COR-L47 (cell line): ENCODE results near the gene ZNF226.
A peak's percentile ranks its signal among the peaks of the same experiment; 100 is the strongest.
"Not testable (repeated sequence)": the region's sequence is repeated elsewhere in the genome, so short reads cannot be mapped to it uniquely, and the experiment has no call there.

Experiments used
- DNase-seq: peaks from one replicate; lab custom pipeline; 2025; lab: John Stamatoyannopoulos, UW

Gene ZNF226

DNA sequence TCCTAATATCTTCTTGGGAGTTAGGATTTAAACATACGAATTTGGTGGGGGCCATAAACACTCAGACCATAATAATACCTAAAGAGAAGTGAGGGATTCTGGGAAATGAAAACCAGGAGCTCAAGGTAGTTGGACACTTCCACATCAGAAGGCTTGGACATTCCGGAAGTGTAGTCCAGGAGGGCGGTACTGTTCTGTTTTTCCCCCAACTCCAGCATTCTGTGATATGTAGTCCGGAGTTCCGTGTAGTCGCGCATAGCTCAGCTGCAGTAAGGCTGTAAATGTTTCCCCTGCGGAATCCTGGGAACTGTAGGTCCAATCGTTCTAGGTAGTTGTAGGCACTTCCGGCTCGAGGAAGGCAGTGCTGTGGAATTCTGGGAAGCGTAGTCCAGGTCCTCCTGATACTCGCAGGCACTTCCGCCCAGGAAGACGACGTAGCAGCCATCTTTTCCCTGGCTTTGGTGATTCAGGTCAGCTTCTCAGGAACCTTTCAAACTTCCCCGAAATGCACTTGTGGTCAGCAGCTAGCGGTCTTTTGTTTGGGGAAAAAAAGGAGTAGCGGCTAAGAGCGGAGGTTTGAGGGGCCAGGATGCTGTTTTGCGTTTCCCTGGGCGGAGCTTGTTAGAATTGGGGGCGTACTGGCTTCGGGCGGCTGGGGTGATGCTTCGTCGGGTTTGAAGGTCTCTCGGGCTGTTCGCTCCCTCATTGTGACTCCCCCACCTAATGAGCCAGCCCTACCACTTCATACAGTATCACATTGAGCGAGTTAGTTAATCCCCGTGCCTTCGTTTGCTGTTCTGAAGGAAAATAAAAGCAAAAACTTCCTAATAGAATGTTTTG is at the start of gene ZNF226:
Gene ZNF226, plus strand, starts transcription at position 428 of the 840 bp plus-strand sequence. CDS start 4,981 bp downstream, outside the sequence.
- DNase-seq: peak; percentile 97

- not testable (repeated sequence) for DNase-seq
Measured at GRCh38 chr19:44121162-44121561, 43.7 kb upstream of the ZNF226 start.

DNA sequence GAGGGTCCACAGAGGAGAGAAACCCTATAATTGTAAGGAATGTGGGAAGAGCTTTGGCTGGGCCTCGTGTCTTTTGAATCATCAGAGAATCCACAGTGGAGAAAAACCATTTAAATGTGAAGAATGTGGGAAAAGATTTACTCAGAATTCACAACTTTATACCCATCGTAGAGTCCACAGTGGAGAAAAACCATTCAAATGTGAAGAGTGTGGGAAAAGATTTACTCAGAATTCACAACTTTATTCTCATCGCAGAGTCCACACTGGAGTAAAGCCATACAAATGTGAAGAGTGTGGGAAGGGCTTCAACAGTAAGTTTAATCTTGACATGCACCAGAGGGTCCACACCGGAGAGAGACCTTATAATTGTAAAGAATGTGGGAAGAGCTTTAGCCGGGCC is 32.9 kb upstream of the ZNF226 start:
- DNase-seq: no peak

GRCh38 chr19:44141191-44142058 is 23.5 kb upstream of the ZNF226 start, which contains the start of gene ZNF234:
ZNF234 (plus strand) TSS chr19:44141554; CDS start chr19:44144633, 3,079 bp downstream.
- DNase-seq: peak; percentile 53

DNA sequence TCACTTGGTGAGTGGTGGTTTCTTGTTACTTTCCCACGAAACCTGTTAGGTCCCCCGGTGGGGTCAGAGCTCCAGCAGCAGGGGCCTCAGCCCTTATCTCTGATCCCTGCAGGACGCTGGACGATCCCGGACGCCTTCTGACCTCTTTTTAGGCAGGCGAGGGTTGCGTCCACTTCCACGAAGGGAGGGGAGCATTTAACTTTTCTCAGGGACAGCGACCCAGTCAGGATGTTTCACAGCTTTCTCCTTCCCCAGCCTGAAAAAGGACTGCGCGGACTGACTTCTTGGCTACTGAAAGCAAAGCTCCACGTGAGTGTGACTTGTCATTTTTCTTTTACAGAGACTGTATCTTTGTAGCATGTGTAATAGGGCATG is 22.9 kb upstream of the ZNF226 start:
- DNase-seq: no peak

- no peak for DNase-seq
Measured at GRCh38 chr19:44149776-44150175, 15.1 kb upstream of the ZNF226 start.

- DNase-seq: no peak
Measured at GRCh38 chr19:44151491-44151890, 13.4 kb upstream of the ZNF226 start.

GRCh38 chr19:44156475-44156874 is 8.4 kb upstream of the ZNF226 start:
- DNase-seq: no peak

GRCh38 chr19:44163789-44164188 is 1.1 kb upstream of the ZNF226 start:
- DNase-seq: no peak

GRCh38 chr19:44164327-44164672 is 600 bp upstream of the ZNF226 start:
- no peak for DNase-seq

DNA sequence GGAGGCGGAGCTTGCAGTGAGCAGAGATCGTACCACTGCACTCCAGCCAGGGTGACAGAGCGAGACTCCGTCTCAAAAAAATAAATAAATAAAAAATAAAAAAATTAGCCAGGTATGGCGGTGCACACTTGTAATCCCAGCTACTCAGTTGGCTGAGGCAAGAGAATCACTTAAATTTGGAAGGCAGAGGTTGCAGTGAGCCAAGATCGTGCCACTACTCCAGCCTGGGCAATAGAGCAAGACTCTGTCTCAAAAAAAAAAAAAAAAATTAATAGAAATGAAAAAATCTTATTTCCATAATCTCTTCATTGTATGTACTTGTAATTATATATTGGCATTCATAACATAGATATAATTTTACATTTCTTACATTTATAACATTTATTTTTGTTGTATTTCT is 5.8 kb downstream of the ZNF226 start:
- not testable (repeated sequence) for DNase-seq

- no peak for DNase-seq
Measured at GRCh38 chr19:44176590-44176989, 11.7 kb downstream of the ZNF226 start.

GRCh38 chr19:44180968-44181367 is 16.1 kb downstream of the ZNF226 start:
- DNase-seq: no peak

GRCh38 chr19:44182145-44182544 is 17.2 kb downstream of the ZNF226 start:
- no peak for DNase-seq

- DNase-seq: no peak
Measured at GRCh38 chr19:44190020-44190419, 25.1 kb downstream of the ZNF226 start.

GRCh38 chr19:44192127-44192526 is 27.2 kb downstream of the ZNF226 start:
- no peak for DNase-seq

- no peak for DNase-seq
Measured at GRCh38 chr19:44196772-44197171, 31.9 kb downstream of the ZNF226 start.

- no peak for DNase-seq
Measured at GRCh38 chr19:44202470-44202869, 37.6 kb downstream of the ZNF226 start.

GRCh38 chr19:44202974-44203373 is 38.1 kb downstream of the ZNF226 start:
- no peak for DNase-seq

GRCh38 chr19:44203877-44204276 is 39.0 kb downstream of the ZNF226 start:
- DNase-seq: not testable (repeated sequence)

- DNase-seq: no peak
Measured at GRCh38 chr19:44204772-44205171, 39.9 kb downstream of the ZNF226 start.

- peak; percentile 80 for DNase-seq
Measured at GRCh38 chr19:44207126-44207803, 42.4 kb downstream of the ZNF226 start.
